Panc1 (cell line): Measurements from ENCODE around the gene IQCN. TPM values are rescaled to one million over a fixed set of nuclear protein-coding genes. Genes with fewer than 3 reads are reported as not detected.

Experiments used
- ATAC-seq: fragments of 200-7000 bp; cut with Tn5 transposase; 2 replicates; pipeline ENCODE4 v1.9.1; 2020; ENCODE audit warnings: mild to moderate bottlenecking, moderate library complexity
- BruUV-seq: library from RNA; stranded (reverse); fragments of 400-500 nt; replicated peaks from 2 replicates; lab custom pipeline; 2021; lab: Mats Ljungman, UMichigan
- CTCF ChIA-PET: fragments of 300-600 bp; sonication (Branson Sonifier 250); formaldehyde crosslinking; loops from one replicate; lab custom pipeline; 2022; ENCODE audit warnings: antibody characterized with exemption; lab: Charles Lee
- POLR2A ChIA-PET: fragments of 300-600 bp; sonication (Branson Sonifier 250); formaldehyde crosslinking; loops from one replicate; lab custom pipeline; 2022; ENCODE audit warnings: antibody characterized with exemption; lab: Charles Lee
- DNase-seq: peaks from one replicate; pipeline ENCODE4 v3.0.0-alpha.2; 2010; ENCODE audit warnings: low read depth, low spot score
- H3K27ac ChIP-seq: 2 replicates; pipeline ENCODE4 v1.5.1; 2011; ENCODE audit warnings: mild to moderate bottlenecking, low read length, inconsistent platforms
- H3K27me3 ChIP-seq: fragments of 200-500 bp; sonication (Bioruptor generic); 2 replicates; pipeline ENCODE4 v1.6.0; 2014; ENCODE audit warnings: low read length, inconsistent platforms; ENCODE audit not compliant: control insufficient read depth, insufficient read depth
- H3K36me3 ChIP-seq: fragments of 200-500 bp; sonication (Bioruptor generic); 2 replicates; pipeline ENCODE4 v1.5.1; 2014; ENCODE audit warnings: inconsistent platforms, mild to moderate bottlenecking, low read length, moderate library complexity; ENCODE audit not compliant: control insufficient read depth, insufficient read depth
- H3K4me1 ChIP-seq: 2 replicates; pipeline ENCODE4 v1.5.1; 2011; ENCODE audit warnings: inconsistent platforms, mild to moderate bottlenecking, low read length, moderate library complexity; ENCODE audit not compliant: control insufficient read depth, insufficient read depth
- H3K4me3 ChIP-seq, 2 experiments: 2 replicates each; pipeline ENCODE4 v1.5.1; 2011 to 2012; ENCODE audit warnings: low read depth in 2 of 2, low read length in 2 of 2, mild to moderate bottlenecking in 2 of 2, inconsistent platforms in 1 of 2, moderate library complexity in 1 of 2
- H3K9me3 ChIP-seq: fragments of 200-500 bp; sonication (Bioruptor generic); 2 replicates; pipeline ENCODE4 v1.5.1; 2014; ENCODE audit warnings: low read depth, mild to moderate bottlenecking, inconsistent platforms, low read length, moderate library complexity; ENCODE audit not compliant: control insufficient read depth, insufficient read depth
- CTCF ChIP-seq: fragments of 450-650 bp; IDR thresholded peaks from 2 replicates; pipeline ENCODE4 v1.5.1; 2017; ENCODE audit warnings: mild to moderate bottlenecking
- POLR2AphosphoS5 ChIP-seq: IDR thresholded peaks from 2 replicates; pipeline ENCODE4 v1.6.1; 2012; ENCODE audit warnings: mild to moderate bottlenecking, low read depth, low read length, moderate library complexity
- SIN3A ChIP-seq: IDR thresholded peaks from 2 replicates; pipeline ENCODE4 v1.6.1; 2012; ENCODE audit warnings: low read depth, mild to moderate bottlenecking, low read length, moderate library complexity, borderline replicate concordance; ENCODE audit not compliant: insufficient read depth
- TCF7L2 ChIP-seq: IDR thresholded peaks from 2 replicates; pipeline ENCODE4 v1.6.1; 2011; ENCODE audit warnings: mild to moderate bottlenecking, low read depth, low read length, inconsistent platforms
- in situ Hi-C: cut with HindIII; loops from 2 replicates; pipeline ENCODE4 v1.10.0; 2016; ENCODE audit warnings: low sequenced_read_pairs, low pct_unique_long_range_greater_than_20kb
- intact Hi-C: fragments of 100-400 bp; cut with micrococcal nuclease; formaldehyde crosslinking; loops from one replicate; pipeline ENCODE4 v1.10.0; 2022; ENCODE audit not compliant: unreplicated experiment
- total RNA-seq: library from RNA; stranded (reverse); gene quantifications from one replicate; pipeline ENCODE4 v1.2.1, GENCODE V29; 2021; ENCODE audit not compliant: unreplicated experiment
- TF ChIP-seq, protein P1 (sequence below), 2 experiments: IDR thresholded peaks; 2 replicates each; pipeline ENCODE4 v1.6.1; 2011 to 2012; ENCODE audit warnings: low read depth in 2 of 2, control low read depth in 1 of 2, low read length in 1 of 2, mild to moderate bottlenecking in 1 of 2, moderate library complexity in 1 of 2; ENCODE audit not compliant: insufficient read depth in 1 of 2

IQCN gene
- total RNA-seq, 1 experiment from 2014 or later = 2.5 TPM

DNA sequence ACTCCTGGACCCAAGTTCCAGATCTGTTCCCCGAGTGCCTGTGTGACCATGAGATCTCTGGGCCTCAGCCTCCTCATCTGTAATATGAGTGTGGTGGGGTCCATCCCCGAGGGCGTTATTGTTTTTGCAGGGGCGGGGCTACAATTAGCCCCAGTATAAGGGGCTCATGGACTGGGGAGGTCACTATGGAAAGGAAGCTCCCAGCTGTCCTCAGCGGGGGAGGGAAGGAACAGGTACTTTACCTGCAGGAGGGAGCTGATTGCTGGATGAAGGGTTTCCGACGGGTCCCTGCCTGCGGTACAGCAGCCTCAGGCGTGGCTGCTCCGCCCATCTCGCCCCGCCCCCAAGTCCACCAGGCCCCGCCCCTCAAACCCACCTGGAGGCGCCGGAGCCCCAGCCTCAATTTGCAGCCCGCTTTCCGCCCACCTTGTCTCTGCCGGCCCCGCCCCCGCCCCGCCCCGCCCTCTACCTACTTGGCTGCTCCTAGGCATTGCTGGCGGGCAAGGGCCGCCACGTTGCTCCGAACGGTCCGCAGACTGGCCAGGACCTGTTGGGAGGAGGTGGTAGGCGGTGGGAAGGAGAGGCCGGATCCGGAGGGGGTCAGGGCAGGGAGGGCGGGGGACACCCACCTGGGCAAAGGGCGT is 53.5 kb downstream of the IQCN start:
- in situ Hi-C loops = no loop called here
- no peaks in the 10 kb centered on the region; the same call in 1 of the 2 replicates for H3K4me1 ChIP-seq
- BruUV-seq = no TSS peak
- intact Hi-C loops = no loop called here
- no peaks in the 10 kb centered on the region for H3K27me3 ChIP-seq
- TF ChIP-seq POLR2AphosphoS5 (no peak), TCF7L2 (no peak), SIN3A (no peak), CTCF (no peak)
- TF ChIP-seq, protein P1, sequence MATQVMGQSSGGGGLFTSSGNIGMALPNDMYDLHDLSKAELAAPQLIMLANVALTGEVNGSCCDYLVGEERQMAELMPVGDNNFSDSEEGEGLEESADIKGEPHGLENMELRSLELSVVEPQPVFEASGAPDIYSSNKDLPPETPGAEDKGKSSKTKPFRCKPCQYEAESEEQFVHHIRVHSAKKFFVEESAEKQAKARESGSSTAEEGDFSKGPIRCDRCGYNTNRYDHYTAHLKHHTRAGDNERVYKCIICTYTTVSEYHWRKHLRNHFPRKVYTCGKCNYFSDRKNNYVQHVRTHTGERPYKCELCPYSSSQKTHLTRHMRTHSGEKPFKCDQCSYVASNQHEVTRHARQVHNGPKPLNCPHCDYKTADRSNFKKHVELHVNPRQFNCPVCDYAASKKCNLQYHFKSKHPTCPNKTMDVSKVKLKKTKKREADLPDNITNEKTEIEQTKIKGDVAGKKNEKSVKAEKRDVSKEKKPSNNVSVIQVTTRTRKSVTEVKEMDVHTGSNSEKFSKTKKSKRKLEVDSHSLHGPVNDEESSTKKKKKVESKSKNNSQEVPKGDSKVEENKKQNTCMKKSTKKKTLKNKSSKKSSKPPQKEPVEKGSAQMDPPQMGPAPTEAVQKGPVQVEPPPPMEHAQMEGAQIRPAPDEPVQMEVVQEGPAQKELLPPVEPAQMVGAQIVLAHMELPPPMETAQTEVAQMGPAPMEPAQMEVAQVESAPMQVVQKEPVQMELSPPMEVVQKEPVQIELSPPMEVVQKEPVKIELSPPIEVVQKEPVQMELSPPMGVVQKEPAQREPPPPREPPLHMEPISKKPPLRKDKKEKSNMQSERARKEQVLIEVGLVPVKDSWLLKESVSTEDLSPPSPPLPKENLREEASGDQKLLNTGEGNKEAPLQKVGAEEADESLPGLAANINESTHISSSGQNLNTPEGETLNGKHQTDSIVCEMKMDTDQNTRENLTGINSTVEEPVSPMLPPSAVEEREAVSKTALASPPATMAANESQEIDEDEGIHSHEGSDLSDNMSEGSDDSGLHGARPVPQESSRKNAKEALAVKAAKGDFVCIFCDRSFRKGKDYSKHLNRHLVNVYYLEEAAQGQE (IDR thresholded peaks at IDR 0.05; ENCODE audit: insufficient read depth in 1 of 2, low read depth in 2 of 2, low read length in 1 of 2) = no peak
- CTCF ChIA-PET = interaction anchor here (0.6 kb wide), 1 partner anchor 52 kb away, joined by 3 read pairs; no protein-coding TSS in a partner anchor
- H3K9me3 ChIP-seq = no peaks in the 10 kb centered on the region
- POLR2A ChIA-PET = no interaction called here
- ATAC-seq = no peak
- H3K4me3 ChIP-seq = no peak overlapping the region
- H3K36me3 ChIP-seq = no peaks in the 10 kb centered on the region
- DNase-seq = no peak
- no peak overlapping the region for H3K27ac ChIP-seq

- ChIA-PET POLR2A (interaction anchor here (0.7 kb wide), 1 partner anchor 40 kb away, joined by 3 read pairs; no protein-coding TSS in a partner anchor), CTCF (interaction anchor here (0.6 kb wide), 1 partner anchor 53 kb away, joined by 3 read pairs; no protein-coding TSS in a partner anchor)
- no peak for TF ChIP-seq POLR2AphosphoS5
- TF ChIP-seq, protein P1 (IDR thresholded peaks at IDR 0.05; ENCODE audit: insufficient read depth in 1 of 2, low read depth in 2 of 2, low read length in 1 of 2) = no peak
- no peak for TF ChIP-seq CTCF
- no peak for TF ChIP-seq SIN3A
- no peak for TF ChIP-seq TCF7L2
- ATAC-seq (no peak), DNase-seq (no peak)
- intact Hi-C loops (no loop called here), in situ Hi-C loops (no loop called here)
- Histone ChIP-seq H3K27ac (no peak overlapping the region), H3K27me3 (no peaks in the 10 kb centered on the region), H3K4me3 (no peak overlapping the region), H3K36me3 (no peaks in the 10 kb centered on the region), H3K4me1 (no peaks in the 10 kb centered on the region; the same call in 1 of the 2 replicates), H3K9me3 (no peaks in the 10 kb centered on the region)
- BruUV-seq = no TSS peak
Measured at GRCh38 chr19:18219911-18220631, 54.2 kb downstream of the IQCN start.
